HG02623 (cell line): ENCODE results near the gene TRPC4AP.

ENCODE experiments used
- ATAC-seq: cut with Tn5 transposase; IDR thresholded peaks from one replicate; pipeline ENCODE4 v1.9.1; 2021; ENCODE audit warnings: moderate library complexity; ENCODE audit not compliant: unreplicated experiment

TRPC4AP gene

DNA sequence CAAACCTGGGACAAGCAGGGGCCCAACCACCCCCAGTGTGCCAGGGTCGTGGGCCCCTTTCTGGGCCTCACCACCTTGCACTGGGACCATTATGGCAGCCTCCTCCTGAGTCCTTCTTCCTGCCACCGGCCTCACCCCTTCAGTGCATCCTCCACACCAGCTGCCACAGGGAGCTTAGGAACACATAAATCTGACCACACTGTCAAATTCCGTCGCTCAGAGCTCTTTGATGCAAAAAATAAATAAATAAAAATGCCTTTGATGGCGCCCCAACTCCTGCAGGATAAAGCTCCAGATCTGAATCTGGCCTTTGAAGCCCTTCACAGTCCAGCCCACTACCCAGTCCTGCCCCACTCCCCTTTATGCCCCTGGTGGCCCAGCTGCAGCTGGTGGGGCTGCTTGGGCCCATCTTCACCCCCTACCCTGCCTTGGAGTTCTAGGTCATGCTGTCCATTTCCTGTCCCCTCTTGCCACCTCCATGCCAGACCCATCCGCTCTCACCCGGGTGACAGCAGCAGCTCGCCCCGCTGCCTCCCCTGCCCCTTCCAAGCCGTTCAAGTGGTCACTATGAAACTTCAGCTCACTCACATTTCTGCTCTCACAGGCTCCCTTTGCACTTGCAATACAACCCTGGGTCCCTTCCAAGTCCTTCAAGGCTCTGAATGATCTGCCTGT lies 120.9 kb downstream of the TRPC4AP start:
- no peak for ATAC-seq

DNA sequence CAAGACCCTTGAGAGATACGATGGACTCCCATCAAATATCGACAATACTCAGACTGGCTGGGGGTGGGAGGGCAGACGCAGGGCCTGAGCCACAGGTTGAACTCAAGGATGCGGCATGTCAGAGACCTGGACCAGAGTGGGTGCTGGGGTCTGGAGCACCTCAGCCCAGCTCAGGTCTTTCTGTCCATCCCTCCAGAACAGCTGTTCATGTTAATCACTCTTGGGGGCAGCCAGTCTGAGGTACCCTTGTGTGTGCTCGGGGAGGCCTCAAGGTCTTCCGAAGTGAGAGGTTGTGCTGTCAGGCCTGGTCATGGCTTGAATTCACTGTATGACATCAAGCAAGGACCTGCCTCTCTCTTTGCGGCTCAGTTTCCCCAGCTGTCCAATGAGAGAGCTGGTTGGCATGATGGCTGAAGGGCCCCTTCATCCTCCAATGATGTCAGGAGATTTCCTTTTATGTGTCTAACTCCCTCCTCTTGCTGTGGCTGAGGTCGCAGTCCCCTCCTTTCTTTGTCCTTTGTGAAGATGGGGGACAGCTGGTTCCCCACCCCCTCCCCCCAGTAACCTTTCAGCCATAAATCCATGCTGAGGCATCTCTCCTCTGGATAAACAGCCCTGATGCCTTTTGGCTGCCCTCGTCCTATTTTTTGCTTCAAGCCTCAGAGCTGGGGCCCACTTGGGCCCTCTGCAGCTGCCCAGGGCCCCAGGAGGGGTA lies 121.6 kb downstream of the TRPC4AP start:
- ATAC-seq: no peak

DNA sequence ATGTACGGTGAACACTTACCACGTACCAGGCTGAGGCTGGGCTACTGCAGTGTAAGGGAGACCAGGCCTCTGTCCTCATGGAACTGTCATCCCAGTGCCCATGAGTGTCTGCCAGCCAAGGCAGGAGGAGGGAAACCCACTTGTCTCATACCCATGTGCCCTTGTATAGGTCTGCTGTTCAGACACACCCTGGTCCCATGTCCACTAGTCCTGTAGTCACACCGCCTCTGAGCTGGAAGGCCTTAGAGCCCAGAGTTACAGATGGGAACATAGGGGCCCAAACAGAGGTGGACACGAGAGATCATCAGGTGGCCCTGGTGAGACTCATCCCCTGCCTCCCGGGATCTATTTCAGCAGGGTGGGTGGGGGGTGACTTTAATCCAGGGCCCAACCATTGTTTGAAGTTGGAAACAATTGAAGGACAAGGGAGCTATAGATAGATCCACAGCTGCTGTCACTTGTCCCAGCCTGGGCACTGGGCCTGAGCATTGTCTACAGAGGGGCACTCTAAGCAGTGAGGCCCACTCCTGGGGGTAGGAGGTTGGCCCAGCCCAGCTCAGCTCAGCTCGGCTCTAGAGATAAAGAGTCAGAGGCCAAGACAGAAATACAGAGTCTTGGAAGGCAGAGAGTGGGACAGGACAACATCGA lies 122.3 kb downstream of the TRPC4AP start:
- no peak for ATAC-seq

DNA sequence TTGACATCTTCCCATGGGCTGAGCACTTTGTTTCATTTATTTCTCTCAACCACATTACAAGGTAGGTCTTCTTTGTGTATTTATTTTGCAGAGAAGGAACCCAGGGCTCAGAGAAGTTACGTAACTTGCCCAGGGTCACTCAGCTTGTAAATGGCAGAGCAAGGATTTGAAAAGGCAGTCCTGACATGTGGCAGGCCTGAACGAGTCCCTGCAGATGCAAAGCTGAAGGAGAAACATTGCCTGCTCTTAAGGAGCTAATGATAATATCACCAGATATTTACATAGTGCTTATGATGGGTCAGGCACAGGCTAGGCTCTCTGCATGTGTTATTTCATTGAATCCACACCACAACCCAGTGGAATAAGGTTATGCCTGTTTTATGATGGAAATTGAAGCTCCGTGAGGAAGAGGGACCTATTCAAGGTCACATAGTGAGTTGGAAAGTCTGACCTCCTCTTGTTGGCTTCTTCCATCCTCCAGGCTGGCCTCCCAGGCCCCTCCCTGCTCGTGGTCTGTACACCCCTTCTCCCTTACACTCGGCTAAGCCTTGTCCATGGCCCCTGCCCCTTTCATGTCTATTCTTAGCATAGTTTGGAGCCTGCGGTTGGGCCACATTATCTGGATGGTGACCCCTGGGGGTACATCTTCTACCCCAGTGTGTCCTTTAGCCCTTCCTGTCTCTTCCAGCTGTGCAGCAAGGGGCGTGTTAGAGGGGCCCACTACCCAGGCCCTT lies 124.4 kb downstream of the TRPC4AP start:
- ATAC-seq: no peak

DNA sequence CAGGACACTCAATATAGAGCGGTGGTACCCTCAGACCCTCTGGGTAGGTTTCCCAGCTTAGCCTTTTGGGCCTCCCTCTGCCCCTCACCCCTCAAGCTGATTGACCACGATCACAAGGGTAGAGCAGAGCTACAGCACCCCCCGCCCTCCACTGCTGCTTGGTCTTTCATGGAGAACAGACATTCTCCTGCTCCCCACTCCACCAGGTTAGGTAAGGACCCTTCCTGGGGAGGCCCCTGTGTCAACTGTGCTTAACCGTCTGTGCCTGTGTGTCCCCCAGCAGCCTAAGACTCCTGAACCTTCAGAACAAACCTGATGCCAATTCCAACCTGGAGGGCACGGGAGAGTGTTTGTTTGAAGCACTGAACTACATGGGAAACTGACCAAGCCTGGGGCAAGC lies 125.2 kb downstream of the TRPC4AP start:
- ATAC-seq: no peak

DNA sequence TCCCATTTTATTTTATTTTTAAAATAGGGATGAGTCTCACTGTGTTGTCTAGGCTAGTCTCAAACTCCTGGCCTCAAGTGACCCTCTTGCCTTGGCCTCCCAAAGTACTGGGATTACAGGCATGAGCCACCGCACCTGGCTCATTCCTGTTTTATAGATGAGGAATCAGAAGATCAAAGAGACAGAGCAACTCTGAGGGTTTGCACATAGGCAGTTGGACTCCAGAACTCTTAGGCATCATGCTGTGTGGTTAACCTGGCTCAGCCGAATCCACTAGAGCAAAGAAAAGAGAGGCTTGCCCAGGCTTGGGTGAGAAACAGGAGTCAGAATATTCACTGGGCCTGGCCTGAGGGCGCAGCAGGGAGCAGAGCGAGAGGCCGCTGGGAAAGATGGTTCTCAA lies 127.6 kb downstream of the TRPC4AP start:
- no peak for ATAC-seq

DNA sequence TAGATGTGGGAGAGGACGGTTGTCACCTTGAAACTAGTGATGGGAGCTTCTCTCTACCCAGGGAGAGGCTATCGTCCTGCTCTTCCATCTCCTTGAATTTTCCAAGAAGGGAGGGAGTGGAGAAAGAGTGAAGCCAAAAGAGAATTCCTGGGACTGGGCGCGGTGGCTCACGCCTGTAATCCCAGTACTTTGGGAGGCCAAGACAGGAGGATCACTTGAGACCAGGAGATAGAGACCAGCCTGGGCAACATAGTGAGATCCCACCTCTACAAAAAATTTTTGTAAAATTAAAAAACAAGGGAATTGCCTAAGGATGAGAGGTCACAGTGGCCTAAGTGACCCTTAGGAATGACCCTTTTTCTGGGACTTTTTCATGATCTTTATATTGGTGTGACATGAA lies 128.1 kb downstream of the TRPC4AP start:
- no peak for ATAC-seq

DNA sequence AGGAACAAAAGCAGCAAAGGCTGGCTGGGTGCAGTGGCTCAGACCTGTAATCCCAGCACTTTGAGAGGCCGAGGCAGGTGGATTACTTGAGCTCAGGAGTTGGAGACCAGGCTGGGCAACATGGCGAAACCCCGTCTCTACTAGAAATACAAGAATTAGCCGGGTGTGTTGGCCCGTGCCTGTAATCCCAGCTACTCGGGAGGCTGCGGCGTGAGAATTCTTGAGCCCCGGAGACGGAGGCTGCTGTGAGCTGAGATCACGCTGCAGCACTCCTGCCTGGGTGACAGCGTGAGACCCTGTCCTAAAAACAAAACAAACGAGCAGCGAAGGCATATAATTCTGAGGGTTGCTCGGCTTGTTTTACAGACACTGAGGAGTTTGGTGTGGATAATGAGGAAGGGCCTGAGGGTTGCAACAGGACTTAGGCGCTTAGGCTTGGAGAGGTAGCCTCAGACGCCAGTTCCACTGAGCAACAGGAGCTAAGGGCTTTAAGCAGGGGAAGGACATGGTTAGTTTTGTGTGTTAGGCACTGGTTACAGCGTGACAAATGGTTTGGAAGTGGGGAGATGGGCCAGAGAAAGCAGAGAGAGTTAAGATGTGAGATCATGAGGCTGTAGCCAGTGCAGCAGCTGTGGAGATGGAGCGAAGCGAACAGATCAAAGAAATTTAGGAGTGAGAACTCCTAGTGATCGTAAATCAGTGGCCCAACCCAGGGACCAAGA lies 135.7 kb downstream of the TRPC4AP start:
- no peak for ATAC-seq

DNA sequence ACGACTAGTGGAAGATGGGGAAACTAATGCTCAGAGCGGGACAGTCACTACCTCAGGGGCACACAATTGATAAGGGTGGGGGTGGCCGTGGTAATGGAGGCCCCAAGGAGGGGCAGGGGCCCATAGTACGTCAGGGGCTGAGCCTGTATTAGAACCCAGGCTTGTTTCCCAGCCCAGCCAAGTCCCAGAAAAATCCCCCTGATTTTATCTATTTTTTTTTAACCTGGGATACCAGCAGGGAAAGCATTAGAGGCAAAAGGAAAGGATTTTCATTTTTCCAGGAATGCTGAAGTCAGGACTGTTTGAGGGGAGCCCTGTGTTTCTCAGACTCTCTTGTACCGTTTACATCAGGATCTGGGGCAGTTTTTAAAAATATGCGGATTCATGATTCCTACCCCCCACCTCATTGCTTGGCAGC lies 136.6 kb downstream of the TRPC4AP start:
- ATAC-seq: no peak

DNA sequence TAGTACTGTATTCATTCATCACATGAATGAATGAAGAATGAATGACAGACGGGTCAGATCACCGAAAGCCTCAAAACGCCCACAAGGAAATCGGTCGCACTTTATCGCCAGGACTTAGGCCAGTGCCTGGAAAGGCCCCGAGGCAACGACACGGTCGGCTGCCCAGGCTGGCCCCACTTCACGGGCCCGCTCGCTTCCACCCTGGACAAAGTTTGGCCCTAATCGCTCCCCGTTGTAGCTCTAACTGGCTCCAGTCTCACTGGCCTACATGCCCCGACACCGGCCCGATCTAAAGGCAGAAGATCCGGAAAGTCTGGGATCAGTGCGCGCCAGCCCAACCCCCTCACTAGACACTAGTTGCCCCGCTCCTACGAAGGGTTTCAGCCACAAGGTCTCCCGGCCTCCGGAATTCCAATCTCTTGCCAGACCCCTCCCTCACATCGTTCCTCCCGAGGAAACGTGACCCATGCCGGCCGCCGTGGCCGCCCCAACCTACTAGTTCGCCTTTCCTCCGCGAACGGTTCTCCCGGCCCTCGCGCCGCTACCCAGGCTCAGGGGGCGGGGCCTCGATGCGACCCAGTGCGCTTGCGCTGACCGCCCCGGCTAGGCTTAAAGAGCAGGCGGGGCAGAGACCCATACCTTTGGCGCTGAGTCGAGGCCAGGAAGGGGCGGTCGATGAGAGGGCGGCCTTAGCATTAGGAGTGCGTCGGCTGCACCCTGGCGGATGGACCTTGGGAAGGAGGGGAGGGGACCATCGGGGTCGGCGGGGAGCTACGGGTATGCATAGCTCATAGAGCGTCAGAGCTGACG lies 137.2 kb downstream of the TRPC4AP start, which contains the start of the genes GSS and MYH7B:
Gene GSS (minus strand): TSS at position 576 of the 810 bp plus-strand sequence. CDS start 3,954 bp downstream, outside the sequence.
Gene MYH7B (plus strand): TSS at position 638 of the 810 bp plus-strand sequence. CDS start 22,138 bp downstream, outside the sequence.
- peak; percentile 84 for ATAC-seq

DNA sequence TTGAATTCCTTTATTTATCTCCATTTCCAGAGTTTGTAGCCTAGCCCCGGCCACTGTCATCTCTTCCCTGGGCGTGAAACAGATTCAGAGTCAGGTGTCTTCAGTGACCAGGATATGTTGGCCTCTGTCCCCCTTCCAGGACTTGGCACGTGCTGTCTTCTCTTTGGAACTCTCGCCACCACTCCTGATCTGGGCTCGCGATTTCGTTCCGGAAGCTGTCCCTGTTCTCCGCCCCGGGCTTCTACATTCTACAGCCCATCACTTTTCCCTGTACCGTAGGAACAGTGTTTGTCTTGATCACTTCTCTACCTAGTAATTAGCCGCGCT lies 137.7 kb downstream of the TRPC4AP start:
- ATAC-seq: no peak

DNA sequence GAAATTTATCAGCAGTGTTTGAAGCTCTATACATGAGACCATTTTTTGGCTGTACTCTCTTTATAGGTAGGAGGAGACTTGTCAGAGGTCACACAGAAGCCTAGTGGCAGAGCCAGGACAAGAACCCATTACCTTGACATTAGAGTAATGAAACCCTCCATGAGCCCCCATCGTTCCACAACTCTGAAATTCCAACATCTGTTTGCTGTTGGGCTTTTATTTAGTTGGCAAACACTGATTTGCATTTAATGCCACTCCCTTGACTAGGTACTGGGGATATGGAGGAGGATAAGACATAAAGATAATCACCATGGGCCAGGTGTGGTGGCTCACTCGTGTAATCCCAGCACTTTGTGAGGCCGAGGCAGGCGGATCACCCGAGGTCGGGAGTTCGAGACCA lies 138.6 kb downstream of the TRPC4AP start:
- ATAC-seq: no peak

DNA sequence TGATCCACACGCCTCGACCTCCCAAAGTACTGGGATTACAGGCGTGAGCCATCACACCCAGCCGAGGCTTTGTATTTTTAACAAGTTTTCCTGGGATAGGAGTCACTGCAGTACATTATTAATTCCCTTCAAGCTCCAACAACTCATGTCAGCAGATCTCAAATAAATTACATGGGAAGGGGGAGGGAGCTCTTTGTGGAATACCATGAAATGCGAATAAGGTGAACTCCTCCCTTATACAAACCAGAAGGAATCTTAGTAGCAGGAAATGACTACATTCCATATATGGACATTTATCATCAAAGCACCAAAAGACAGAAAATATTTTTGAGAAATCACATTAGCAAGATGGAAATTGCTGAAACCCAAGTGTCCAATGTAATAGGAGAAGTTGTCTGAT lies 139.9 kb downstream of the TRPC4AP start:
- no peak for ATAC-seq
